ENCODE results near the gene RPN2.

The RPN2 gene

GRCh38 chr20:37283530-37284195, 104.5 kb downstream of the RPN2 start:
- DNase-seq = no peak
- TF ChIP-seq GATA1 (IDR thresholded peaks at IDR 0.05; ENCODE audit: low read depth, low read length) = no peak
- no peak for TF ChIP-seq POLR2A (IDR thresholded peaks at IDR 0.05; ENCODE audit: low read length)

- DNase-seq = no peak
- TF ChIP-seq GATA1 (IDR thresholded peaks at IDR 0.05; ENCODE audit: low read depth, low read length) (no peak), POLR2A (IDR thresholded peaks at IDR 0.05; ENCODE audit: low read length) (no peak)
Observed at GRCh38 chr20:37284691-37285161, 105.6 kb downstream of the RPN2 start.

DNA sequence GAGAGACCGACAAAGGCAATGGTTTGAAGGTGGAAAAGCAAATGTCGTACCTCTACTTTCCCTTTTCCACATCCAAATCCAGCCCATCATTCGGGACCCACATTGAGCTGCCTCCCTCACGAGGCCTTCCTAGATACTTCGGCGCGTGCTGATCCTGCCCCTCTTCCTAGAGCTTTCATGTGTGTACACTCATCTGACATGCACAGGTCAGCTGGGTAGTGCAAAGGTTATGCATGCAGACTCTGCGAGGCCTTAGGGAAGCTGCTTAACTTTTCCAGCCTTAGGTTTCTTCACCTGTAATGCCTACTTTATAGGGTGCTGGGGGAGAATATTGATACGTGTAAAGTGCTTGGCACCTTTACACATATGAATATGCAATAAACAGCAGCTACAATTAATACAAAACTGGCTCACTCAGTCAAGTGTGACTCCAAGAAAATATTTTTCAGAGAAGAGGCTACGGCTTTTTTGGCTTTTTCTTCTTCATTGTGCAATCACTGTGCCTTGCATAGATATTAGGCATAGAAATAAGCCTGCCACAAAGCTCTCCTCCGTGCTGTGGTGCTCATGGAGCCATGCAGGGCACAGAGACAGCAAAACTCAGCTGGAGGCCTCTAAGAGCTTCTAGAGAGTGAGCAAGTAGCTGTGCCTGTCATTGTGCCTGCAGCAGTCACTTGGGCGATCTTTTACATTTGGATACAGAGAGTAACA, 106.7 kb downstream of the RPN2 start:
- TF ChIP-seq POLR2A (IDR thresholded peaks at IDR 0.05; ENCODE audit: low read length) (no peak), GATA1 (IDR thresholded peaks at IDR 0.05; ENCODE audit: low read depth, low read length) (no peak)
- DNase-seq = no peak

DNA sequence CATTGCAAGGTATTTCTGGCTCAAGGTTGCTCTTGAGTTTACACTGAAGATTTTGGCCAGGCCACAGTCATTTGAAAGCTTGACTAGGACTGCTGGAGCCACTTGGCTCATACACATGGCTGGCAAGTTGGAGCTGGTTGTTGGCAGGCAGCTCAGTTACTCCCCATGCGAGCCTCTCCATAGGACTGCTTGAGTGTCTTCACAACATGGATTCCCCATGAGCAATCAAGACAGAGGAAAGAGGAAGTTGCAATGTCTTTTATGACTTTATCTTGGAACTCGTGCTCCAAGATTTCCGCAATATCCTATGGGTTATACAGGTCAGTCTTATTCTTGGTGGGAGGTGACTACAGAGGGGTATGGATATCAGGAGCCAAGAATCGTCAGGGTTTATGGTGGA, 109.0 kb downstream of the RPN2 start:
- DNase-seq = no peak
- TF ChIP-seq GATA1 (IDR thresholded peaks at IDR 0.05; ENCODE audit: low read depth, low read length) (no peak), POLR2A (IDR thresholded peaks at IDR 0.05; ENCODE audit: low read length) (no peak)

DNA sequence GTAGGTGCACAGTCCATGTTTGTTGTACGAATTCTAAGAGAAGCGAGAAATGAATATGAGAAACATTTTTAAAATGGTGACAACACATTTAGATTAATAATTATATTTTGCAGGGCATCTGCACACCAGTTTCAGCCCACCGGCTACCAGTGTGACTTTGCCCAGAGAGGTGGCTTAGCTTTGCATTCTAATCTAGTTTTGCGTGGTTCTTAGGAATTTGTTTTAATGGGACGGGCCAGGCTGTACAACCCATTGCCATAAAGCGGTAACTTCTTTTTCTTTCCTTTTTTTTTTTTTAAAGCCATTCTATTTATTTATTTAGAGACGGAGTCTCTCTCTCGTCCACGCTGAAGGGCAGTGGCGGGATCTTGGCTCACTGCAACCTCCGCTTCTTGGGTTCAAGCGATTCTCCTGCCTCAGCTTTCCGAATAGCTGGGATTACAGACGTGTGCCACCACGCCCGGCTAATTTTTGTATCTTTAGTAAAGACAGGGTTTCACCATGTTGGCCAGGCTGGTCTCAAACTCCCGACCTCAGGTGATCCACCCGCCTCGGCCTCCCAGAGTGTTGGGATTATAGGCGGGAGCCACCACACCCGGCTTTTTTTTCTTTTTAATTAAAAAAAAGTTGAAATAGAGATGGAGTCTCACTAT, 111.2 kb downstream of the RPN2 start:
- no peak for DNase-seq
- TF ChIP-seq POLR2A (IDR thresholded peaks at IDR 0.05; ENCODE audit: low read length) (no peak), GATA1 (IDR thresholded peaks at IDR 0.05; ENCODE audit: low read depth, low read length) (no peak)

Measured in erythroblast (primary cell).